ENCODE results near the gene RAB7A. TPM values are rescaled to one million over a fixed set of nuclear protein-coding genes. Genes with fewer than 3 reads are reported as not detected.

RAB7A gene
- total and polyA plus RNA-seq, 2 experiments from 2014 or later, result 89.8 to 156 TPM

GRCh38 chr3:128725547-128726022 lies 398 bp upstream of the RAB7A start:
- H3F3A ChIP-seq (replicated peaks; ENCODE audit: low read depth), result peaks cover 5% of the 10 kb centered on the region; the same call in 1 of the 2 replicates
- Mint-ChIP-seq H3K27ac (peak overlapping the region; percentile 56), H3K4me1 (peaks cover 70% of the 10 kb centered on the region), H3K27me3 (ENCODE audit: insufficient read depth, low read depth, poor library complexity) (no peaks in the 10 kb centered on the region), H3K4me3 (peak overlapping the region; percentile 90), H3K9me3 (no peaks in the 10 kb centered on the region), H3K36me3 (ENCODE audit: low read depth) (peaks cover 12% of the 10 kb centered on the region; the same call in 2 of the 3 replicates)
- no peak for DNase-seq (ENCODE audit: low spot score)
- peaks cover 46% of the 10 kb centered on the region for H3K79me2 ChIP-seq (replicated peaks; ENCODE audit: insufficient read depth)
- no peak overlapping the region for H3K4me2 ChIP-seq
- H3K4me3 ChIP-seq, result peak overlapping the region; percentile 92; the same call in 1 of the 2 replicates
- H3K4me1 ChIP-seq (ENCODE audit: insufficient read depth), result peaks cover 64% of the 10 kb centered on the region
- no peaks in the 10 kb centered on the region for H3K27me3 ChIP-seq (ENCODE audit: insufficient read depth)
- TF ChIP-seq ETS1 (IDR thresholded peaks at IDR 0.05) (no peak), NANOG (IDR thresholded peaks at IDR 0.05; ENCODE audit: borderline replicate concordance) (no peak), ZNF114 (CRISPR knock-in tag; IDR thresholded peaks at IDR 0.05) (no peak), JUNB (IDR thresholded peaks at IDR 0.05; ENCODE audit: unreplicated experiment) (no peak), EZH2 (IDR thresholded peaks at IDR 0.05; ENCODE audit: low read depth, unreplicated experiment) (no peak)
- peaks cover 40% of the 10 kb centered on the region for H4K20me1 ChIP-seq (replicated peaks; ENCODE audit: insufficient read depth)
- peak overlapping the region; percentile 27 for H3K27ac ChIP-seq (ENCODE audit: low read depth)
- ATAC-seq, result no peak
- peak overlapping the region; percentile 1 for H2AFZ ChIP-seq
- no peaks in the 10 kb centered on the region for H3K36me3 ChIP-seq (ENCODE audit: insufficient read depth)
- peaks cover 8% of the 10 kb centered on the region for H3K9me2 ChIP-seq (ENCODE audit: insufficient read depth)

DNA sequence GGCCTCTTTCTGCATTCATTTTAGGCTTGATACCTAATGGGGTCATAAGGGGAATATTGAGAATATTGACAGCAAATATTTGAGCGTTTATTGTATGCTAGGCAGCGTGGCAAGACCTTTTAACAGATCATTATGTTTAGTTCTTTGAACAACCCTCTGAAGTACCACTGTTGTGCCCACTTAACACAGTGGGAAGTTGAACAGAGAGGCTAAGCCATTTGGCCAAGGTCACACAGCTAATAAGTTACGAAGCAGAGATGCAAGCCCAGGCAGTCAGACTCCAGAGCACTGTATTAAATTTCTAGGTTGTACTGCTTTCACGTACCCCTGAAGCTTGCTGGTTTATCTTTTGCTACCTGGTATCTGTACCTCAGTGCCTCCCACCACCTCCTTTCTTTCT lies 1.1 kb downstream of the RAB7A start:
- ATAC-seq (no peak), DNase-seq (ENCODE audit: low spot score) (no peak)
- Histone ChIP-seq H4K20me1 (replicated peaks; ENCODE audit: insufficient read depth) (peaks cover 55% of the 10 kb centered on the region), H3K4me1 (ENCODE audit: insufficient read depth) (peaks cover 66% of the 10 kb centered on the region), H3K27me3 (ENCODE audit: insufficient read depth) (no peaks in the 10 kb centered on the region), H3K27ac (ENCODE audit: low read depth) (no peak overlapping the region; the same call in 1 of the 2 replicates), H3K4me2 (peak overlapping the region; percentile 95), H3K4me3 (peak overlapping the region; percentile 92), H3K79me2 (replicated peaks; ENCODE audit: insufficient read depth) (peaks cover 60% of the 10 kb centered on the region), H3F3A (replicated peaks; ENCODE audit: low read depth) (peaks cover 5% of the 10 kb centered on the region; the same call in 1 of the 2 replicates), H2AFZ (no peak overlapping the region), H3K36me3 (ENCODE audit: insufficient read depth) (no peaks in the 10 kb centered on the region), H3K9me2 (ENCODE audit: insufficient read depth) (peaks cover 8% of the 10 kb centered on the region)
- H3K4me3 Mint-ChIP-seq, result peak overlapping the region; percentile 90
- no peaks in the 10 kb centered on the region for H3K9me3 Mint-ChIP-seq
- peak overlapping the region; percentile 88 for H3K27ac Mint-ChIP-seq
- peaks cover 16% of the 10 kb centered on the region; the same call in 2 of the 3 replicates for H3K36me3 Mint-ChIP-seq (ENCODE audit: low read depth)
- H3K27me3 Mint-ChIP-seq (ENCODE audit: insufficient read depth, low read depth, poor library complexity), result no peaks in the 10 kb centered on the region
- peaks cover 64% of the 10 kb centered on the region for H3K4me1 Mint-ChIP-seq
- no peak for TF ChIP-seq ZNF331 (CRISPR knock-in tag; IDR thresholded peaks at IDR 0.05; ENCODE audit: low read depth)
- no peak for TF ChIP-seq CTCF (conservative IDR thresholded peaks at IDR 0.05; ENCODE audit: low read depth in 2 of 2)
- TF ChIP-seq ZNF114 (CRISPR knock-in tag; IDR thresholded peaks at IDR 0.05), result no peak
- TF ChIP-seq JUNB (IDR thresholded peaks at IDR 0.05; ENCODE audit: unreplicated experiment), result no peak
- TF ChIP-seq, protein P1, sequence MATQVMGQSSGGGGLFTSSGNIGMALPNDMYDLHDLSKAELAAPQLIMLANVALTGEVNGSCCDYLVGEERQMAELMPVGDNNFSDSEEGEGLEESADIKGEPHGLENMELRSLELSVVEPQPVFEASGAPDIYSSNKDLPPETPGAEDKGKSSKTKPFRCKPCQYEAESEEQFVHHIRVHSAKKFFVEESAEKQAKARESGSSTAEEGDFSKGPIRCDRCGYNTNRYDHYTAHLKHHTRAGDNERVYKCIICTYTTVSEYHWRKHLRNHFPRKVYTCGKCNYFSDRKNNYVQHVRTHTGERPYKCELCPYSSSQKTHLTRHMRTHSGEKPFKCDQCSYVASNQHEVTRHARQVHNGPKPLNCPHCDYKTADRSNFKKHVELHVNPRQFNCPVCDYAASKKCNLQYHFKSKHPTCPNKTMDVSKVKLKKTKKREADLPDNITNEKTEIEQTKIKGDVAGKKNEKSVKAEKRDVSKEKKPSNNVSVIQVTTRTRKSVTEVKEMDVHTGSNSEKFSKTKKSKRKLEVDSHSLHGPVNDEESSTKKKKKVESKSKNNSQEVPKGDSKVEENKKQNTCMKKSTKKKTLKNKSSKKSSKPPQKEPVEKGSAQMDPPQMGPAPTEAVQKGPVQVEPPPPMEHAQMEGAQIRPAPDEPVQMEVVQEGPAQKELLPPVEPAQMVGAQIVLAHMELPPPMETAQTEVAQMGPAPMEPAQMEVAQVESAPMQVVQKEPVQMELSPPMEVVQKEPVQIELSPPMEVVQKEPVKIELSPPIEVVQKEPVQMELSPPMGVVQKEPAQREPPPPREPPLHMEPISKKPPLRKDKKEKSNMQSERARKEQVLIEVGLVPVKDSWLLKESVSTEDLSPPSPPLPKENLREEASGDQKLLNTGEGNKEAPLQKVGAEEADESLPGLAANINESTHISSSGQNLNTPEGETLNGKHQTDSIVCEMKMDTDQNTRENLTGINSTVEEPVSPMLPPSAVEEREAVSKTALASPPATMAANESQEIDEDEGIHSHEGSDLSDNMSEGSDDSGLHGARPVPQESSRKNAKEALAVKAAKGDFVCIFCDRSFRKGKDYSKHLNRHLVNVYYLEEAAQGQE (IDR thresholded peaks at IDR 0.05; ENCODE audit: unreplicated experiment), result no peak
- TF ChIP-seq POLR2AphosphoS5 (IDR thresholded peaks at IDR 0.05; ENCODE audit: low read depth), result no peak
- no peak for TF ChIP-seq EZH2 (IDR thresholded peaks at IDR 0.05; ENCODE audit: low read depth, unreplicated experiment)
- no peak for TF ChIP-seq EZH2phosphoT487 (IDR thresholded peaks at IDR 0.05; ENCODE audit: unreplicated experiment)
- no peak for TF ChIP-seq CREB1 (CRISPR knock-in tag; IDR thresholded peaks at IDR 0.05; ENCODE audit: low read depth)
- no peak for TF ChIP-seq NANOG (IDR thresholded peaks at IDR 0.05; ENCODE audit: borderline replicate concordance)
- TF ChIP-seq ETS1 (IDR thresholded peaks at IDR 0.05), result no peak
